Measurements from ENCODE around the gene SGPL1.

Gene SGPL1

DNA sequence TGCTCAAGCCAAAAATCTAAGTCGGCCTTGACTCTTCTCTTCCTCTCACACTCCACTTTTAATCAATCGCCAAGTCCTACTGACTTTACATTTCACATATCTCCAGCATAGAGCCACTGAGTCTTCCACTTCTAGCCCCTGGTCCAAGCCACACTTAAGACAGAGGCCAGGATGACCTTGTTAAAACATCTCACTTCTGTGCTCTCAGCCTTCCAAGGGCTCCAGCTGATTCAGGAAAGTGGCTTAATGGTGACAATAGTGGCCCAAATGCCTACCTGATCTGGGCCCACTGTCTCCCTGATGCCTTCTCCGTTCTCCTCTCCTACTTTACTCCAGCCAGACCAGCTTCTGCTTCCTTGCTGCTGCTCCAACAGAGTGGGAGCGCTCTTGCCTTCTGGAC is 35.0 kb upstream of the SGPL1 start:
- no peak for DNase-seq

- DNase-seq, result no peak
Observed at GRCh38 chr10:70781461-70782051, 34.2 kb upstream of the SGPL1 start.

- no peak for DNase-seq
Observed at GRCh38 chr10:70782086-70782745, 33.5 kb upstream of the SGPL1 start.

GRCh38 chr10:70782746-70783680 is 32.7 kb upstream of the SGPL1 start:
- DNase-seq, result no peak

GRCh38 chr10:70784016-70784415 is 31.7 kb upstream of the SGPL1 start:
- DNase-seq, result no peak

- peak; percentile 31 for DNase-seq
Observed at GRCh38 chr10:70784471-70784870, 31.3 kb upstream of the SGPL1 start.

DNA sequence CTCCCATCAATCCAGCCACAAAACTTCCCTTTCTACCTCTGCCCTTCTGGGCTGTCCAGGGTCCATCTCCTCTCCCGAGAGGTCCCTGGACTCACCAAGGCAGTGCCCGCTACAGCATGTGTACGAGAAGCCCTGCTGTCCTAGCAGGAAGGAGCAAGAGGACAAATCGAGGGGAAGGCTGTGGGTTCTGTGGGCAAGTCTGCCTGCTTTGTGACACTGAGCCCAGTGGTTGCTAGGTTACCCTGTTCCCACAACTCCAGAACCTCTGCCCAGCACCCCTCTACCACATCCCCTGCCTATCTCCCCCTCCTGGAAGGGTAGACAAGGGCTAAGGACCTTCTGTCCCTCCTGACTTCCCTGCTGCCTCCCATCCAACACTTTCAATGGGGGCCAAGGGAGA is 30.6 kb upstream of the SGPL1 start, which contains the start of gene TBATA:
TBATA (minus strand) TSS at position 188 of the 400 bp plus-strand sequence. CDS start 1,998 bp downstream, outside the sequence.
- no peak for DNase-seq

GRCh38 chr10:70786799-70787415 is 28.8 kb upstream of the SGPL1 start:
- no peak for DNase-seq

DNA sequence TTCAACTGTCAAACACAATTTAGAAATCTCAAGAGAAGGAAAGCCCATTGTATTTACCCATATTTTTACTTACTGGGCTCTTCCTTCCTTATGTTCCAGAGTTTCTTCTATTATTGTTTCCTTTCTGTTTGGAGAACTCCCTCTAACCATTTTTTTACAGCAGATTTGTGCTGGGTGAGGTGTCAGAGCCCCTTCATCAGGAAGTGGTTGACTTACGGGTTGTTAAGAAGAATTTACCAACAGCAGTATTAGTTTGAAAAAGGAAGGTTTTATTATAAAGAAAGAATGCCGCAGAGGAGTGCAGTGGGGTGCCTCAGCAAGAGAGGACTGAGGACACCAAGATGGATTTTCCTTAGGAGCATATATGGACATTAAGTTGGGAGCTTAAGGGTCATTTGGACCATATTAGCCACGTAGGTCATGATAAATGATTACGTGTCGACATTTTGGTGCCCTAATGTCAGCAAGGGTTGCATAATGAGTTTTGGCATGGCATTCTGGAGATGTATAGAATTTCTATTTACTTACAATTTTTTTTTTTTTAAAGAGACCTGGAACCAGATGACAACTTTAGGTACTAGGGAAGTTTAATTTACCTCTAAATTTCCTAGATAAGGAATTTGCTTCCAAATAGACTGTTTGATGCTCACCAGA is 24.2 kb upstream of the SGPL1 start:
- DNase-seq, result no peak

DNA sequence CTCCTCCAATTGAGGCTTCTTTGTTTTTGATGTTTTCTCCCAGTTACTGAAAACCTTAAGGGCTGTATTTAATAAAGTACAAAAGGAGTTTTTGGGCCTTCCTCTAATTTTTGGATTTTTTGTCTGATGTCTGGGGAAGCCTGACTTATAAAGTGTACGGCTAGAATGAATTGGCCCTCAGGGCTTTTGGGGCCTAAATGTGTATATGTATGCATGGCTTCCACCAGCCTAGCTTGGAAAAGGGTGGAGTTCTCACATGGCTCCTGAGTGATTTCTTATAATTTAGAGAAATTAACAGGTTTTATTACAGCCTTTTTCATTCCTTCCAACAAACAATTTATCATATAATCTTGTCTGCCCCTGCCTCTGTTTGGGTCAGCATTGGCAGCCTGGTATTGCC is 20.1 kb upstream of the SGPL1 start:
- DNase-seq, result no peak

GRCh38 chr10:70797840-70798239 is 17.9 kb upstream of the SGPL1 start:
- no peak for DNase-seq

GRCh38 chr10:70799124-70799523 is 16.6 kb upstream of the SGPL1 start:
- no peak for DNase-seq

GRCh38 chr10:70801854-70802253 is 13.9 kb upstream of the SGPL1 start:
- DNase-seq, result no peak

- peak; percentile 48 for DNase-seq
Observed at GRCh38 chr10:70803775-70804420, 11.8 kb upstream of the SGPL1 start.

DNA sequence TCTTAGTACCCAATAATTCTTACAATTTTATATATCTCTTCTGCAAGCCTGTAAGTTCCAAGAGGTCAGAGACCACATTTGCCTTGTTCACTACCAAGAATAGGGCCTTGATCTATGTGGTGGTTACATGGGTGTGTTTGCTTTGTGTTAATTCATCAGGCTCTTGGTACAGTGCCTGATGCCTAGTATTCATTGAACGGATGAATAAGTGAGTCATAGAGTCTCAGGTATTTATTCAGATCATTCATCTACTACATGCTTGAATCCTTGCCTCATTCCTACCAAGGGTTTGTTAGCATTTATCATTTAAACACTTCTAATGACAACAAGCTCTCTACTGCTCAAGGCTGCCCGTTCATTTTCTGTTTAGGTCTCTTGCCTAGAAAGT is 11.3 kb upstream of the SGPL1 start:
- peak; percentile 87 for DNase-seq

DNA sequence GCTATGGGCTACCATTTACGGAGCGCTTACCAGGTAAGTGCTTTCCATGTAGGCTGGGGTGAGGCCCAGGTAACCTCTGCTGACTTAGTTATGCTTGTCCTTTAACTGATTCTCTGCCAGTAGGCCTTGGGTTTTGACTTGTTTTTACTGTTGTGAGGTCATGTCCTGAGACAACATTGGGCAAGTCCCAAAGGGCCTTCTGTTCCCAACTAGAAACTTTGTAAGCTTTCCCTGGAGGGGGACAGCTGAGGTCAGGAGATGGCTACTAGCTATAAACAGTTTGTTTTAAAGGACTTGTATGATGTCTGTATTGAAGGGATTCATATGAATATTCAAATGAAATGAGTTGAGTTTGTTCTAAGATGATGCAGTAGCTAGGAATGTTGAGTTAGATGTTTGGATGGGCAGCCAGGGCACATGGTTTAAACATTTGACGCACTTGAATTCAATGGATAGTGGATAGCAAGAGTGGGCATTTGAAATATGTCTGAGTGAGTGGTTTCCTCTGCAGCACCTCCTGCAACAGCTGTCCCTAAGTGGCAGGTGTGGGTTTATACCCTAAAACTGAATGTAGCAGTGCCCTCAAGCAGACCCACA is 10.0 kb upstream of the SGPL1 start:
- no peak for DNase-seq

- DNase-seq, result no peak
Observed at GRCh38 chr10:70806841-70807240, 8.9 kb upstream of the SGPL1 start.

- DNase-seq, result no peak
Observed at GRCh38 chr10:70807556-70807955, 8.2 kb upstream of the SGPL1 start.

- DNase-seq, result no peak
Observed at GRCh38 chr10:70809011-70809611, 6.6 kb upstream of the SGPL1 start.

GRCh38 chr10:70809726-70810125 is 6.0 kb upstream of the SGPL1 start:
- DNase-seq, result no peak

DNA sequence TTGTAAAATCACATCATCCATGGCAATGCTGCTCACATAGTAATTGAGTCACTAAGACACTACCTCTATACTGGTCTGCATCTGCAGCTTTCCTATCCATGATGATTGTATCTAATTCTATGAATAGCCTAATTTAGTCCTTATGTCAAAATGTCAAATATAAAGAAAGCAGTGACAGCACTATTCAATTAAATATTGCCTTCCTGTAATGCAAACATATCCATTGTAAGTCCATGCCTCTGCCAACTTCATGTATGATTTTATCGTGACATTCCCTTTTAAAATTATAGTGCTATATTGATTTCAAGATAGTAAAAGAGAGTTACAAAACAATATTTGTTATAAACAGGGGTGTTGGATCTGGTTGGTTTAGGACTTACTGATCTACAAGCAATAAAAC is 4.8 kb upstream of the SGPL1 start:
- no peak for DNase-seq
